A549 (cell line): ENCODE measurements around the gene KLK10.

ENCODE experiments used
- E2F6 ChIP-seq: IDR thresholded peaks from 2 replicates; pipeline ENCODE4 v1.6.1; 2012; ENCODE audit warnings: low read depth, borderline replicate concordance
- EHMT2 ChIP-seq: fragments of 200-600 bp; sonication (generic); IDR thresholded peaks from 2 replicates; pipeline ENCODE4 v1.6.1; 2016; ENCODE audit warnings: antibody characterized with exemption, low read depth, mild to moderate bottlenecking, moderate library complexity
- MAZ ChIP-seq: fragments of 150-350 bp; IDR thresholded peaks from 2 replicates; pipeline ENCODE4 v1.6.1; 2014; ENCODE audit warnings: antibody characterized with exemption, low read depth, low read length, borderline replicate concordance
- POLR2A ChIP-seq: IDR thresholded peaks from 2 replicates; pipeline ENCODE4 v1.6.1; 2012; ENCODE audit warnings: mild to moderate bottlenecking, low read length
- TF ChIP-seq, protein P1 (sequence below): fragments of >200 bp; sonication (Bioruptor Twin); formaldehyde crosslinking; IDR thresholded peaks from 3 replicates; pipeline ENCODE4 v1.5.1; 2016
- TF ChIP-seq, protein P2 (sequence below): fragments of 450-650 bp; IDR thresholded peaks from 2 replicates; pipeline ENCODE4 v1.6.1; 2014; ENCODE audit warnings: antibody characterized with exemption

DNA sequence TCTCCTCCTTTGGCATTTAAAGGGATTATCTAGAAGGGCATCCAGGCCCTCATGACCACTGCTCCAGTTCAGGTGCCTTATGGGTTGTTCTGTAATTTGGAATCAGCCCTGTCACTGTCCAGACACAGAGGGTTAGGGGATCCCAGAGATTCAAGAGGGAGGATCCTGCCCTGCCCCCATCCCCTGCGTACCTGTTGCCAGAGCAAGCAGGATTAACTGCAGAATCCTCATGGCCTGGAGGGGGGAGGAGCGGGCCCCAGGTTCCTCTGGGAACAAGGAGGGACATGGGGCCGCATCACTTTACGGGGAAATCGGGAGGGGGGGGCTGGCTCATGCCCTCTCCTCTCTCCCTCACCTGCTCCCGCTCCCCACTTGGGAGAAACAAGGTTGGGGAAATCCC lies 5.9 kb upstream of the KLK10 start:
- TF ChIP-seq EHMT2 (no peak), MAZ (no peak), POLR2A (no peak), E2F6 (no peak)
- TF ChIP-seq, protein P1, sequence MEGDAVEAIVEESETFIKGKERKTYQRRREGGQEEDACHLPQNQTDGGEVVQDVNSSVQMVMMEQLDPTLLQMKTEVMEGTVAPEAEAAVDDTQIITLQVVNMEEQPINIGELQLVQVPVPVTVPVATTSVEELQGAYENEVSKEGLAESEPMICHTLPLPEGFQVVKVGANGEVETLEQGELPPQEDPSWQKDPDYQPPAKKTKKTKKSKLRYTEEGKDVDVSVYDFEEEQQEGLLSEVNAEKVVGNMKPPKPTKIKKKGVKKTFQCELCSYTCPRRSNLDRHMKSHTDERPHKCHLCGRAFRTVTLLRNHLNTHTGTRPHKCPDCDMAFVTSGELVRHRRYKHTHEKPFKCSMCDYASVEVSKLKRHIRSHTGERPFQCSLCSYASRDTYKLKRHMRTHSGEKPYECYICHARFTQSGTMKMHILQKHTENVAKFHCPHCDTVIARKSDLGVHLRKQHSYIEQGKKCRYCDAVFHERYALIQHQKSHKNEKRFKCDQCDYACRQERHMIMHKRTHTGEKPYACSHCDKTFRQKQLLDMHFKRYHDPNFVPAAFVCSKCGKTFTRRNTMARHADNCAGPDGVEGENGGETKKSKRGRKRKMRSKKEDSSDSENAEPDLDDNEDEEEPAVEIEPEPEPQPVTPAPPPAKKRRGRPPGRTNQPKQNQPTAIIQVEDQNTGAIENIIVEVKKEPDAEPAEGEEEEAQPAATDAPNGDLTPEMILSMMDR = no peak
- TF ChIP-seq, protein P2, sequence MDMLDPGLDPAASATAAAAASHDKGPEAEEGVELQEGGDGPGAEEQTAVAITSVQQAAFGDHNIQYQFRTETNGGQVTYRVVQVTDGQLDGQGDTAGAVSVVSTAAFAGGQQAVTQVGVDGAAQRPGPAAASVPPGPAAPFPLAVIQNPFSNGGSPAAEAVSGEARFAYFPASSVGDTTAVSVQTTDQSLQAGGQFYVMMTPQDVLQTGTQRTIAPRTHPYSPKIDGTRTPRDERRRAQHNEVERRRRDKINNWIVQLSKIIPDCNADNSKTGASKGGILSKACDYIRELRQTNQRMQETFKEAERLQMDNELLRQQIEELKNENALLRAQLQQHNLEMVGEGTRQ = no peak
